ENCODE results near the gene KIF5A. TPM values are rescaled to one million over a fixed set of nuclear protein-coding genes. Genes with fewer than 3 reads are reported as not detected.

Gene KIF5A
- total RNA-seq, 2 donors from 2014 or later = 0.81 to 2.7 TPM

DNA sequence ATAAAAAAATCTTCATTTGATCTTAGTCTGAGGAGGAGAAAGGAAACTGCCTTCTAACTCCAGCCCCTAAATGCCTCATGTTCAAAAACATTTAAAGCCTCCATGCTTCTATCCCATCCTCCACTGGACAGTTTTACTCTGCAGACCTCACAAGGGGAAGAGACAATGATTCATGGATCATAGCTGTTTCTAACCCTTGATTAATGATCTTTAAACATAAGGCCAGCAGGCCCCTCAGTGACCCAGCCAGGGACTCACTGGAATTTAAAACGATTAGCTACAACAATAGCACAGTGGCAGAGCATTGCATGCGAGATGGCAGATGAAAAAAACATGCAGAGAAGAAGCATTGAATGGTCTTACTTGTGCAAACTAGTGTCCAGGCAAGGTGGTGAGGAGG lies 8.8 kb upstream of the KIF5A start:
- peaks cover 7% of the 10 kb centered on the region in 2 donors for H3K4me1 ChIP-seq (ENCODE audit: control insufficient read depth in 1 of 2, low read depth in 2 of 2)
- ATAC-seq (ENCODE audit: insufficient number of reproducible peaks, low FRiP score, low read depth) (no peak), DNase-seq (ENCODE audit: low spot score) (no peak)
- H3K27ac ChIP-seq = no peak overlapping the region
- no peak overlapping the region for H3K4me3 ChIP-seq
- peaks cover 8% of the 10 kb centered on the region for H3K36me3 ChIP-seq
- no peaks in the 10 kb centered on the region for H3K27me3 ChIP-seq (replicated peaks; ENCODE audit: insufficient read depth)
- H3K9me3 ChIP-seq = no peaks in the 10 kb centered on the region
- TF ChIP-seq, protein P1, sequence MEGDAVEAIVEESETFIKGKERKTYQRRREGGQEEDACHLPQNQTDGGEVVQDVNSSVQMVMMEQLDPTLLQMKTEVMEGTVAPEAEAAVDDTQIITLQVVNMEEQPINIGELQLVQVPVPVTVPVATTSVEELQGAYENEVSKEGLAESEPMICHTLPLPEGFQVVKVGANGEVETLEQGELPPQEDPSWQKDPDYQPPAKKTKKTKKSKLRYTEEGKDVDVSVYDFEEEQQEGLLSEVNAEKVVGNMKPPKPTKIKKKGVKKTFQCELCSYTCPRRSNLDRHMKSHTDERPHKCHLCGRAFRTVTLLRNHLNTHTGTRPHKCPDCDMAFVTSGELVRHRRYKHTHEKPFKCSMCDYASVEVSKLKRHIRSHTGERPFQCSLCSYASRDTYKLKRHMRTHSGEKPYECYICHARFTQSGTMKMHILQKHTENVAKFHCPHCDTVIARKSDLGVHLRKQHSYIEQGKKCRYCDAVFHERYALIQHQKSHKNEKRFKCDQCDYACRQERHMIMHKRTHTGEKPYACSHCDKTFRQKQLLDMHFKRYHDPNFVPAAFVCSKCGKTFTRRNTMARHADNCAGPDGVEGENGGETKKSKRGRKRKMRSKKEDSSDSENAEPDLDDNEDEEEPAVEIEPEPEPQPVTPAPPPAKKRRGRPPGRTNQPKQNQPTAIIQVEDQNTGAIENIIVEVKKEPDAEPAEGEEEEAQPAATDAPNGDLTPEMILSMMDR (IDR thresholded peaks at IDR 0.05) = no peak

DNA sequence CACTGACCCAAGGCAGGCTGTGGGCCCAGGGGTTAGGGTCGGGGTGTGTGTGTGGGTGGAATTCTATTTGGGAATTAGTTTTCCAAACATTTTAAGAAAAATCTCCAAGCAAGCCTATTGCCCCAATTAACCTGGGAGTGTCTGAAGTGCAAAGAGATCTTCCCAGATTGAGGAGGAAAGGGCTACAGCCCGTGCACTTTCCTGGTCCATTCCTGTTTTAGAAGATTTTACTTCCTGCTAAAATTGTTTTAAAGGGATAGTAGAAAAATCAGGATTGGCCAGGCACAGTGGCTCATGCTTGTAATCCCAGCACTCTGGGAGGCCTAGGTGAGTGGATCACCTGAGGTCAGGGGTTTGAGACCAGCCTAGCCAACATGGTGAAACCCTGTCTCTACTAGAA lies 8.1 kb upstream of the KIF5A start:
- Histone ChIP-seq H3K9me3 (no peaks in the 10 kb centered on the region), H3K4me3 (no peak overlapping the region), H3K27ac (no peak overlapping the region), H3K4me1 (ENCODE audit: control insufficient read depth in 1 of 2, low read depth in 2 of 2) (peaks cover 9% of the 10 kb centered on the region in 2 donors), H3K27me3 (replicated peaks; ENCODE audit: insufficient read depth) (no peaks in the 10 kb centered on the region), H3K36me3 (peaks cover 8% of the 10 kb centered on the region)
- ATAC-seq (ENCODE audit: insufficient number of reproducible peaks, low FRiP score, low read depth) (no peak), DNase-seq (ENCODE audit: low spot score) (no peak)
- TF ChIP-seq, protein P1 (IDR thresholded peaks at IDR 0.05) = no peak

DNA sequence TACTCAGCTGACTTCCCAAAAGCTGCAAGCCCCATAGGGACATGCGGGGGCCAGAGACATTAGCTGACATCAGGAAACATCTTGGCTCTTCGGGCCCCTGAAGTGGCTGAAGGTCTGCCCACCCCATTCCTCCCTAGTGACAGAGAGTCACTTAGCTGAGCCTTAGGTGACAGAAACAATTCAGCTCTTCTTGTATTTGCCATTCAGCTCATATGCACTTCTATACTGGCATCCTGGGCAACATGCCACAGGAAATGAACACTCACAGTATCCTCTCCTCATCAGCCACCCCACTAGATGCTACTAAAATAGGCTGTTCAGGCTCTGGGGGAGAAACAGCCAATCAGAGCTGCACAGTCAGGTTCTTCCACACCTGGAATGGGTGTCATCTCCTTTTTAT lies 6.3 kb upstream of the KIF5A start:
- TF ChIP-seq, protein P1 (IDR thresholded peaks at IDR 0.05) = no peak
- H3K4me3 ChIP-seq = no peak overlapping the region
- H3K4me1 ChIP-seq (ENCODE audit: control insufficient read depth in 1 of 2, low read depth in 2 of 2) = peaks cover 9 to 14% of the 10 kb centered on the region in 2 donors
- ATAC-seq (ENCODE audit: insufficient number of reproducible peaks, low FRiP score, low read depth) = no peak
- no peak overlapping the region for H3K27ac ChIP-seq
- no peaks in the 10 kb centered on the region for H3K36me3 ChIP-seq
- no peak for DNase-seq (ENCODE audit: low spot score)
- no peaks in the 10 kb centered on the region for H3K9me3 ChIP-seq
- no peaks in the 10 kb centered on the region for H3K27me3 ChIP-seq (replicated peaks; ENCODE audit: insufficient read depth)

DNA sequence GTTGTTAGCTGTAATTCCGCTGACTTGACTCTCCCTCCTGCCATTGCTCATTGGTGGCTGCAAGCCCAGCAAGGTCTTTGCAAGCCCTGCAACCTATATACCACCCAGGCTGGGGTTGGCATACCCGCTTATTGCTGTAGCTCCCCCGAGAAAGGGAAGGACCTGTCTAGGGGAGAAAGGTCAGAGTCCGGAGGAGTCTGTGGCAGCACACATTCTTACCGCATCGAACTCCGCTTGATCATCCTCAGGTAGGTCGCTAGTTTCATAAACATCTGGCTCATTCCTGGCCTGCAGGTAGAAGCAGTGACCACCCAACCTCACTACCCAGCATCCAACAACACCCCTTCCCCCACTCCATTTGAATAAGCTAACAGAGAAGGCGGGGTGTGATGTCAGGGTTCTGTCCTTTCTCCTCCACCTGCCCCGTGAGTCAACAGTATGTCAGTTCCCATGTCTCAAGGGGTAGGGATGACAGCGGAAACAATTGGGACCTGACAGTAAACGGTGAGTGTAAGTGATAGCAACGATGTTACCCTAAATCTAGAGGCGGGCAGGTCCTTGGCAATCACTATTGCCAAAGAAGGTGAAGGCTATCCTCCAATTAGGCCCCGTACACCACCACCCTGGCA lies 3.9 kb upstream of the KIF5A start:
- DNase-seq (ENCODE audit: low spot score) (no peak), ATAC-seq (ENCODE audit: insufficient number of reproducible peaks, low FRiP score, low read depth) (no peak)
- Histone ChIP-seq H3K27me3 (replicated peaks; ENCODE audit: insufficient read depth) (no peaks in the 10 kb centered on the region), H3K9me3 (no peaks in the 10 kb centered on the region), H3K4me3 (peak overlapping the region; percentile 94), H3K4me1 (ENCODE audit: control insufficient read depth in 1 of 2, low read depth in 2 of 2) (peaks cover 9 to 29% of the 10 kb centered on the region in 2 donors), H3K27ac (no peak overlapping the region), H3K36me3 (no peaks in the 10 kb centered on the region)
- TF ChIP-seq, protein P1 (IDR thresholded peaks at IDR 0.05) = no peak

DNA sequence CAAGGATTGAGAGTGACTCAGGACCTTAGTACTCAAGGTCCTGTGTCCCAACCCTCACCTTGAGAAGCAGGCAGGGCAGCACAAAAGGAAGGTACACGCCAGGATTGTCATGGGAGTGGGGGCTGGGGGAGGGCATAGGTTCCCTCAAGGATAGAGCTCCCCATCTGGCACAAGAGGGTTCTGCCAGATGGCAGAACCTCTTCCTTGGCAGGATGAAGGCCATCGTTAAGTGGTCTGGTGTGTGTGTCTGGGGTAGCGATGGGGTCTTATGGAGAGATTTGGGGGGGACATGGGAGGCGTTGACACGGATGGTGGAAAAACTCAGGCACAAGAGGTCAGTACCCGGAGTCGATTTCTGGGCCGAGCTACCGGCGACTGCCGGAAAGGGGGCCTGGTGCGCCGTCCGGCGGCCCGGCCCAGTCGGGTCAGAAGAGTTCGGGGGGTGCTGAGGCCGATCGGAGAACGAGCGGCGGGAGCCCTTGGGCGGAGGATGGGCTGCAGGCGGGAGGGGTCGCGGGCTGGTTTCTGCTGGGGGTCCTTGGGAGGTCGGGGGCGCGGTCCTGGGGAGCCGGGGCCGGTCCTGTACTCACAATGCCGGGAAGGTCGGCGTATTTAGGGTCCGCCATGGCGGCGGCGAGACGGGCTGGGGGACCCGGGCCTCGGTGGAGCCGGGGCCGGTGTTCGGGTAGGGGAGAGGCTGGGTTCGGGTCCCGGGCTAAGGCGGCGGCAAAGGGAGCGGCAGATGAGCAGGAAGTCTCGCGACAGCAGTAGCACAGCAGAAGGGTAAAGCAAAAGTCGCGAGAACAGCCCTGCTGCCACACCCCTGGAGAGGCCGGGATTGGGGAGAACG lies 3.2 kb upstream of the KIF5A start, which contains the start of gene DCTN2:
DCTN2 (minus strand) TSS at position 755 of the 850 bp plus-strand sequence; CDS start at position 626, 129 bp downstream.
- Histone ChIP-seq H3K4me3 (peak within 1 kb of the TSS; percentile 94), H3K27ac (peak within 1 kb of the TSS; percentile 71 to 80), H3K4me1 (ENCODE audit: control insufficient read depth in 1 of 2, low read depth in 2 of 2) (peaks cover 9 to 29% of the 10 kb centered on the region in 2 donors), H3K9me3 (no peaks in the 10 kb centered on the region), H3K36me3 (no peaks in the 10 kb centered on the region), H3K27me3 (replicated peaks; ENCODE audit: insufficient read depth) (no peaks in the 10 kb centered on the region)
- ATAC-seq (ENCODE audit: insufficient number of reproducible peaks, low FRiP score, low read depth) (peak; percentile 86), DNase-seq (ENCODE audit: low spot score) (peak; percentile 94)
- TF ChIP-seq, protein P1 (IDR thresholded peaks at IDR 0.05) = no peak

Data from thoracic aorta (tissue), 2 donors.